Liver (tissue), 3 donors: ENCODE results near the gene GAS2L1.

Experiments
- HNF4G ChIP-seq: IDR thresholded peaks from 2 replicates; pipeline ENCODE4 v1.6.1; 2016; ENCODE audit warnings: antibody characterized with exemption
- JUND ChIP-seq, 2 donors: IDR thresholded peaks; 2 replicates each; pipeline ENCODE4 v1.6.1; 2016; ENCODE audit warnings: antibody characterized with exemption in 2 of 2
- RAD21 ChIP-seq, 2 donors: IDR thresholded peaks; 2 replicates each; pipeline ENCODE4 v1.6.1; 2016; ENCODE audit warnings: antibody characterized with exemption in 2 of 2, mild to moderate bottlenecking in 2 of 2
- TAF1 ChIP-seq: conservative IDR thresholded peaks from 2 replicates; pipeline ENCODE4 v1.6.1; 2016; ENCODE audit warnings: antibody characterized with exemption, mild to moderate bottlenecking
- TF ChIP-seq, protein P1 (sequence below): IDR thresholded peaks from 2 replicates; pipeline ENCODE4 v1.6.1; 2016; ENCODE audit warnings: antibody characterized with exemption
- TF ChIP-seq, protein P2 (sequence below): fragments of 150-350 bp; IDR thresholded peaks from 2 replicates; pipeline ENCODE4 v1.5.1; 2017; ENCODE audit warnings: improper control_type of control experiment, low read depth, low read length; ENCODE audit not compliant: missing input control
- TF ChIP-seq, protein P3 (sequence below): IDR thresholded peaks from 2 replicates; pipeline ENCODE4 v1.6.1; 2016; ENCODE audit warnings: antibody characterized with exemption
- TF ChIP-seq, protein P4 (sequence below): IDR thresholded peaks from 2 replicates; pipeline ENCODE4 v1.6.1; 2016; ENCODE audit warnings: antibody characterized with exemption
- donor health status: healthy.
- donor health status: healthy.

DNA sequence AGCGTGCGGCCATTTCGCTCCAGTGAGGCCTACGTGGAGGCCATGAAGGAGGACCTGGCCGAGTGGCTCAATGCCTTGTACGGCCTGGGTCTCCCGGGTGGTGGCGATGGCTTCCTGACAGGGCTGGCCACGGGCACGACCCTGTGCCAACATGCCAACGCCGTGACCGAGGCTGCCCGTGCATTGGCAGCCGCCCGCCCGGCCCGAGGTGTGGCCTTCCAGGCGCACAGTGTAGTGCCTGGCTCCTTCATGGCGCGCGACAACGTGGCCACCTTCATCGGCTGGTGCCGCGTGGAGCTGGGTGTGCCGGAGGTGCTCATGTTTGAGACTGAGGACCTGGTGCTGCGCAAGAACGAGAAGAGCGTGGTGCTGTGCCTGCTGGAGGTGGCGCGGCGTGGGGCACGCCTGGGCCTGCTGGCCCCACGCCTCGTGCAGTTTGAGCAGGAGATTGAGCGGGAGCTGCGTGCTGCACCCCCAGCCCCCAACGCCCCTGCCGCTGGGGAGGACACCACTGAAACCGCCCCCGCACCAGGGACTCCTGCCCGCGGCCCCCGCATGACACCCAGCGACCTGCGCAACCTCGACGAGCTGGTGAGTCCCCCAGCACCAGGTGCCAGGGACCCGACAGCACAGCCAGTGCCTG is 1.8 kb downstream of the GAS2L1 start:
- TF ChIP-seq, protein P1, sequence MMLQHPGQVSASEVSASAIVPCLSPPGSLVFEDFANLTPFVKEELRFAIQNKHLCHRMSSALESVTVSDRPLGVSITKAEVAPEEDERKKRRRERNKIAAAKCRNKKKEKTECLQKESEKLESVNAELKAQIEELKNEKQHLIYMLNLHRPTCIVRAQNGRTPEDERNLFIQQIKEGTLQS, result no peak
- TF ChIP-seq RAD21 (IDR thresholded peaks at IDR 0.05) (no peak), JUND (IDR thresholded peaks at IDR 0.05) (no peak), HNF4G (no peak), TAF1 (no peak)
- TF ChIP-seq, protein P2, sequence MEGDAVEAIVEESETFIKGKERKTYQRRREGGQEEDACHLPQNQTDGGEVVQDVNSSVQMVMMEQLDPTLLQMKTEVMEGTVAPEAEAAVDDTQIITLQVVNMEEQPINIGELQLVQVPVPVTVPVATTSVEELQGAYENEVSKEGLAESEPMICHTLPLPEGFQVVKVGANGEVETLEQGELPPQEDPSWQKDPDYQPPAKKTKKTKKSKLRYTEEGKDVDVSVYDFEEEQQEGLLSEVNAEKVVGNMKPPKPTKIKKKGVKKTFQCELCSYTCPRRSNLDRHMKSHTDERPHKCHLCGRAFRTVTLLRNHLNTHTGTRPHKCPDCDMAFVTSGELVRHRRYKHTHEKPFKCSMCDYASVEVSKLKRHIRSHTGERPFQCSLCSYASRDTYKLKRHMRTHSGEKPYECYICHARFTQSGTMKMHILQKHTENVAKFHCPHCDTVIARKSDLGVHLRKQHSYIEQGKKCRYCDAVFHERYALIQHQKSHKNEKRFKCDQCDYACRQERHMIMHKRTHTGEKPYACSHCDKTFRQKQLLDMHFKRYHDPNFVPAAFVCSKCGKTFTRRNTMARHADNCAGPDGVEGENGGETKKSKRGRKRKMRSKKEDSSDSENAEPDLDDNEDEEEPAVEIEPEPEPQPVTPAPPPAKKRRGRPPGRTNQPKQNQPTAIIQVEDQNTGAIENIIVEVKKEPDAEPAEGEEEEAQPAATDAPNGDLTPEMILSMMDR, result no peak
- TF ChIP-seq, protein P3, sequence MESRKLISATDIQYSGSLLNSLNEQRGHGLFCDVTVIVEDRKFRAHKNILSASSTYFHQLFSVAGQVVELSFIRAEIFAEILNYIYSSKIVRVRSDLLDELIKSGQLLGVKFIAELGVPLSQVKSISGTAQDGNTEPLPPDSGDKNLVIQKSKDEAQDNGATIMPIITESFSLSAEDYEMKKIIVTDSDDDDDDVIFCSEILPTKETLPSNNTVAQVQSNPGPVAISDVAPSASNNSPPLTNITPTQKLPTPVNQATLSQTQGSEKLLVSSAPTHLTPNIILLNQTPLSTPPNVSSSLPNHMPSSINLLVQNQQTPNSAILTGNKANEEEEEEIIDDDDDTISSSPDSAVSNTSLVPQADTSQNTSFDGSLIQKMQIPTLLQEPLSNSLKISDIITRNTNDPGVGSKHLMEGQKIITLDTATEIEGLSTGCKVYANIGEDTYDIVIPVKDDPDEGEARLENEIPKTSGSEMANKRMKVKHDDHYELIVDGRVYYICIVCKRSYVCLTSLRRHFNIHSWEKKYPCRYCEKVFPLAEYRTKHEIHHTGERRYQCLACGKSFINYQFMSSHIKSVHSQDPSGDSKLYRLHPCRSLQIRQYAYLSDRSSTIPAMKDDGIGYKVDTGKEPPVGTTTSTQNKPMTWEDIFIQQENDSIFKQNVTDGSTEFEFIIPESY, result no peak
- TF ChIP-seq, protein P4, sequence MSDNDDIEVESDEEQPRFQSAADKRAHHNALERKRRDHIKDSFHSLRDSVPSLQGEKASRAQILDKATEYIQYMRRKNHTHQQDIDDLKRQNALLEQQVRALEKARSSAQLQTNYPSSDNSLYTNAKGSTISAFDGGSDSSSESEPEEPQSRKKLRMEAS, result no peak
